Measurements from ENCODE around the gene SLIT1.

The SLIT1 gene

DNA sequence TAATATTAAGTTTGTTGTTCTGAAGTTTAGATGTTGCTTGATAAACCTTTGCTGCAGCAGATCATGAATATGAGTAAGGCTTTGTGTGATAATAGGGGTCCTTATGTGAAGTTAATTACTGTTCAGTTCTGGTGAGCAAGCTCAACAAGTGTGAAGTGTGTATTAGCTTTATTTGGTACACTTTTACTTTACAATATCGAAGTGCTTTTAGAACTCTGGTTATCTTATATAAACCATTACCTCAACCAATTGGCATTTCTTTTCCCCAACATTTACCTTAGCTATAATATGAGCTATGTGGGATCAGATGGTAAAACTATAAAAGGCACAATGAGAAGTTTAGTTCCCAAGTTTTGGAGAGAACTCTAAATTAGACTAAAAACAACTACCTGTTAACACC, 226.0 kb downstream of the SLIT1 start:
- DNase-seq: no peak

DNA sequence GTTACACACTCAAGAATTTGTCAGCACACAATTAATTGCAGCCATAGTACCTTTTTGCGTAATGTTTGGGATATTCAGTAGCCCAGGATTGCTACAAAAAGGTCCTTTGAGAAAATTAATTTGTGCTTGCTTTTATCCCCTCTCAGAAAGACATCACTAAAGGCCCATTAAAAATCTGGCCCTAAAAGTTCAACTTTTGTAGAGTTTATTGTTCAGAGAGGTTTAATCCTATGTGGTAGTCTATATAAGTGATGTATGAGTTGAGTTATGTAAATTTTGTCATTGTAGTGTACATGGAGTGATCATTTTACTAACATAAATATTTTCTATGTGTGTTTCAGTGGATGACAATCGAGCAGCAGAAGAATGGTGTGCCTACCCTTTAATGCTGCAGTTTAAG, 227.7 kb downstream of the SLIT1 start:
- DNase-seq: no peak

GRCh38 chr10:96955794-96956193, 230.0 kb downstream of the SLIT1 start:
- no peak for DNase-seq

- no peak for DNase-seq
Measured at GRCh38 chr10:96951954-96952353, 233.8 kb downstream of the SLIT1 start.

DNA sequence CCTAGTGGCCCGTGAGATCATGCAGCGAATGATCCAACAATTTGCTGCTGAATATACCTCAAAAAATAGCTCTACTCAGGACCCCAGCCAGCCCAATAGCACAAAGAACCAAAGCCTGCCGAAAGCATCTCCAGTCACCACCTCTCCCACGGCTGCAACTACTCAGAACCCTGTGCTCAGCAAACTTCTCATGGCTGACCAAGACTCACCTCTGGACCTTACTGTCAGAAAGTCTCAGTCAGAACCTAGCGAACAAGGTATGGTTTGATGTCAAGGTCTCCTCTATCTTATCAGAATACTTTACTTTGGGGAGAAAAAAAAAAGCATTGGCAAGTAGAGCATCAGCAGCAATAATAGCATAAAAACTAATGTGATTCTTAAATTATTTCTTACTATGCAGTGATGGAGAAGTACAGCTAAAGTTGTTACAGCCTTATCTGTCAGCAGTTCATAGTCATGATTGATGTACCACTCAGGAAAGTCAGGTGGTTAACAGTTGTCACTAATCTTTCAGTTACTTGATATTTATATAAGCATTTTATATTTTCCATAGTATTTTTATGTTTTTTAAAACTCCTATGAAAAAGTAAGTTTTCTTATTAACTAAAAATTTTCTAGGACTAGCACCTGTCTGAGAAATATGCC, 236.6 kb downstream of the SLIT1 start:
- DNase-seq: no peak

Data from C1 segment of cervical spinal cord (tissue), 14 donors.